Thoracic aorta (tissue), 2 donors: ENCODE measurements around the gene GPR3. TPM values are rescaled to one million over a fixed set of nuclear protein-coding genes. Genes with fewer than 3 reads are reported as not detected.
A peak's percentile ranks its signal among the peaks of the same experiment; 100 is the strongest.

Experiments
- ATAC-seq: fragments of 150-250 bp; one replicate; pipeline ENCODE4 v1.8.0; 2017; ENCODE audit warnings: low read depth; ENCODE audit not compliant: insufficient number of reproducible peaks, low FRiP score
- DNase-seq: peaks from one replicate; pipeline ENCODE4 v3.0.0-alpha.2; 2020; ENCODE audit warnings: low spot score
- H3K27ac ChIP-seq, 2 donors: fragments of 200-600 bp; sonication (generic); 1 replicate in 1 of 2; 2 replicates in 1 of 2; pipeline ENCODE4 v1.5.1; 2016; ENCODE audit warnings: mild to moderate bottlenecking in 2 of 2, moderate library complexity in 2 of 2
- H3K27me3 ChIP-seq: fragments of 200-600 bp; sonication (generic); replicated peaks from 2 replicates; pipeline ENCODE4 v1.6.0; 2016; ENCODE audit warnings: mild to moderate bottlenecking; ENCODE audit not compliant: insufficient read depth
- H3K36me3 ChIP-seq: fragments of 200-600 bp; sonication (generic); one replicate; pipeline ENCODE4 v1.5.1; 2016
- H3K4me1 ChIP-seq, 2 donors: fragments of 200-600 bp; sonication (generic); 1 replicate in 1 of 2; 2 replicates in 1 of 2; pipeline versions ENCODE4 v1.5.1 to v1.6.0; 2016; ENCODE audit warnings: low read depth in 2 of 2, mild to moderate bottlenecking in 1 of 2; ENCODE audit not compliant: control insufficient read depth in 1 of 2
- H3K4me3 ChIP-seq: fragments of 200-600 bp; sonication (generic); 2 replicates; pipeline ENCODE4 v1.5.1; 2016; ENCODE audit warnings: mild to moderate bottlenecking
- H3K9me3 ChIP-seq: fragments of 200-600 bp; sonication (generic); 2 replicates; pipeline ENCODE4 v1.5.1; 2016
- CTCF ChIP-seq: fragments of 200-600 bp; sonication (generic); IDR thresholded peaks from one replicate; pipeline ENCODE4 v1.5.1; 2019; ENCODE audit warnings: antibody characterized with exemption
- total RNA-seq, 2 donors: library from RNA; depleted of rRNA; stranded (reverse); fragments of >200 nt; gene quantifications; one replicate each; pipeline versions ENCODE4 v1.1.0 to v1.2.3, GENCODE V29; 2016

Gene GPR3
- total RNA-seq, 2 donors from 2014 or later, result not detected

- Histone ChIP-seq H3K27ac (peak overlapping the region in 1 of 2 donors; percentile 99), H3K4me1 (peaks cover 16 to 34% of the 10 kb centered on the region in 2 donors)
Observed at GRCh38 chr1:27368869-27369582, 23.4 kb upstream of the GPR3 start.

GRCh38 chr1:27372022-27372807 lies 20.2 kb upstream of the GPR3 start:
- no peak for TF ChIP-seq CTCF
- H3K4me1 ChIP-seq, result peaks cover 7 to 19% of the 10 kb centered on the region in 2 donors
- H3K27ac ChIP-seq, result no peak overlapping the region
- no peaks in the 10 kb centered on the region for H3K27me3 ChIP-seq
- no peaks in the 10 kb centered on the region for H3K36me3 ChIP-seq
- no peaks in the 10 kb centered on the region for H3K9me3 ChIP-seq
- ATAC-seq (no peak), DNase-seq (no peak)
- no peak overlapping the region for H3K4me3 ChIP-seq

More at GRCh38 chr1:27368869-27369582, 23.4 kb upstream of the GPR3 start:
- Histone ChIP-seq H3K27me3 (no peaks in the 10 kb centered on the region), H3K9me3 (no peaks in the 10 kb centered on the region), H3K36me3 (peaks cover 4% of the 10 kb centered on the region), H3K4me3 (no peak overlapping the region)
- ATAC-seq, result no peak
- TF ChIP-seq CTCF, result no peak
- DNase-seq, result no peak

GRCh38 chr1:27372808-27373690 lies 19.4 kb upstream of the GPR3 start:
- no peak for TF ChIP-seq CTCF
- no peak overlapping the region for H3K27ac ChIP-seq
- H3K27me3 ChIP-seq, result no peaks in the 10 kb centered on the region
- no peak for DNase-seq
- no peak overlapping the region for H3K4me3 ChIP-seq
- H3K9me3 ChIP-seq, result no peaks in the 10 kb centered on the region
- peaks cover 0 to 10% of the 10 kb centered on the region in 2 donors for H3K4me1 ChIP-seq
- no peaks in the 10 kb centered on the region for H3K36me3 ChIP-seq
- no peak for ATAC-seq

- Histone ChIP-seq H3K27me3 (no peaks in the 10 kb centered on the region), H3K9me3 (no peaks in the 10 kb centered on the region), H3K4me3 (no peak within 1 kb of the TSS), H3K4me1 (no peaks in the 10 kb centered on the region), H3K36me3 (no peaks in the 10 kb centered on the region), H3K27ac (no peak within 1 kb of the TSS)
- ATAC-seq (no peak), DNase-seq (no peak)
- TF ChIP-seq CTCF, result no peak
Observed at GRCh38 chr1:27374362-27375086, 17.9 kb upstream of the GPR3 start, which contains the start of gene FCN3. FCN3 (minus strand) TSS chr1:27374824; CDS start chr1:27374818, 6 bp downstream.
